SK-N-MC (cell line): ENCODE measurements around the gene IFT122.

Experiments
- EZH2 ChIP-seq: fragments of 200-600 bp; sonication (generic); IDR thresholded peaks from one replicate; pipeline ENCODE4 v1.6.1; 2017; ENCODE audit warnings: antibody characterized with exemption
- FOXP2 ChIP-seq: optimal IDR thresholded peaks from 2 replicates; pipeline ENCODE3; 2011; ENCODE audit warnings: mild to moderate bottlenecking, moderate library complexity; ENCODE audit not compliant: insufficient read depth; ENCODE audit errors: extremely low read length, control extremely low read depth
- POLR2AphosphoS5 ChIP-seq: IDR thresholded peaks from 2 replicates; pipeline ENCODE4 v1.6.1; 2012; ENCODE audit warnings: mild to moderate bottlenecking, low read depth, low read length, borderline replicate concordance

DNA sequence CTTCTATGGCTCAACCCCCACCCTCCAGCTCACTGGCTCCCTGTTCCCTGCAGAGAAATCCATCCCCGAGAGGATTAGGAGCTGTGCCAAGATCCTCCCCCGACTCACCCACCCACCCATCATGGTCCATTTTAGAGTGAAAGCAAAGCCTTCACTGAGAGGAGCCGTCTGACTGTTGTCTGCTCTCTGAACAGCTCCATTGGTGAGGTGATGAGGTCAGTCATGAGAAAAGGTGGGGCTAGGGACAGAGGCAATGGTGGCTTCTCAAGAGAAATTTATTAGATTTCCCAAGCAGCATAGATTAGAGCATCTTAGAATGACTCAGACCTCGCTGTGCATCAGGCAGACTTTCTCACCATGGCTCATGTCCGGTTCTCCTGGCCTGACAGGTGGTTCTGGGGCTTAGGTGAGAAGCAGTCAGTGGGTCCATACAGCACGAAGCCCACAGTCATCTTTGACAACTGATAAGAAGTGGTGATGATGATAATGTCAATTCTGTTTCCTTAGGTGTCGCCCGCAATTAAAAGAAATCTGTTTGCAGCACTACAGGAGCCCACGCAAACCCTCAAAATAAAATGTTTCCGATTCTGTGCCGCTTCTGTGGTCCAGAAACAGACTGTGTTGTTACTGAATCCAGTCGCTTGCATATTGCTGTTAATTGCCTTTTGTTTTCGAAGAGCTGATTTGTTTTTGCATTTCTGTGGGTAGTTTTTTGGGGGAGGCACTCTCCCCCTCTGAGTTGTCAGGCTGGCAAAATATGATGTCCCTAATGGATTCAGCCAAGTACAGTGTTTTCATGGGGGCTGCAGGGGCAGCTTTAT lies 63.7 kb downstream of the IFT122 start:
- TF ChIP-seq POLR2AphosphoS5 = no peak
- TF ChIP-seq EZH2 = no peak
- TF ChIP-seq FOXP2 = no peak
